Ramos (cell line): Measurements from ENCODE around the gene ERVH48-1.

Experiments
- in situ Hi-C: fragments of 300-500 bp; cut with MboI; formaldehyde crosslinking; loops from one replicate; pipeline ENCODE4 v1.14.3; 2022; ENCODE audit warnings: low sequenced_read_pairs; ENCODE audit not compliant: unreplicated experiment

The ERVH48-1 gene

DNA sequence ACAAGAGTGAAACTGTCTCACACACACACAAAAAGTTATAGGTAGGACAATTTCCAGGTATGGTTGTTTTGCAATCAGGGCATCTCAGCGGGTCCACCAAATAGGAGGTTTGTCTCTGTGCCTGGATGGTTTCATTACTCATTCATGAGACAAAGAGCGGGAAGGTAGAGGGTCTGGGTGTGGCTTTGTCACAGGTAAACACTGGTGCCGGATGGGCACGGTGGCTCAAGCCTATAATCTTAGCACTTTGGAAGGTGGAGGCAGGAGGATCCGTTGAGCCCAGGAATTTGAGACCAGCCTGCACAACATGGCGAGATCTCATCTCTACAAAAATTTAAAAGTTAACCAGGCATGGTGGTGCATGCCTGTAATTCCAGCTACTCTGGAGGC is 16.3 kb upstream of the ERVH48-1 start:
- in situ Hi-C loops, result loop anchor here (25.0 kb wide), 1 partner anchor 96 kb away; no protein-coding TSS in a partner anchor

DNA sequence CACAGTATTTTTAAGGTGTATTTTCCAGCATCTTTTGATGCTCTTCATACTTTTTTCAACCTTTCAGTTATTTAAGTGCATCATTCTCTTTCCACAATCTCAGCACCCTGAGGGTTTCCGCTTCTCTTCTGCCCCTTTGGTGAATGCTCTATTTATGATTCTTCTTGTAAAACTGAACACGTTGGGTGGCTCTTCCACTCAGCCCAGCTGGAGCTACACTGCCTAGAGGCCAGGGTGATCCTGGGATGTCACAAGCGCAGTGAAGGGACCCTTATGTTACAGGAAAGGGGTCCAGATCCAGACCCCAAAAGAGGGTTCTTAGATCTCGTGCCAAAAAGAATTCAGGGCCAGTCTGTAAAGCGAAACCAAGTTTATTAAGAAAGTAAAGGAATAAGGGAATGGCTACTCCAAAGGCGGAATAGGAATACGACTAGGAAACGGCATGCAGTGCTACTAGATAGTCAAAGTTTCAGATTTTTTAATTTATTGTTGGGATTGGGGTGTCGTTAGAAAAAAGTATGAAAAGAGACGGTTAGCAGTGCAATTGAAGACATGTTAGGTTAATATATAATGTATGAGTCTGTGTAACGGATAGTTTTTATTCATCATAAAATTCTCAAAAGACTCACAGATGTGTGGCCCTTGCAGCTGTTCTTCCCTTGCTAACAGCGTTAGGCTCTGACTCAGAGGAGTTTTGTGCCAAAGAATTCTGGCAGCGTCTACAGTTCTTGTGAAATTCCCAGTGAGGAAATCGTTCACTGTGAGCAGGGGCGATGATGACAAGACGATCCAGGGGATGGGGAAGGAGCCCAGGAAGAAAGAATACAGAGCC is 14.4 kb upstream of the ERVH48-1 start:
- in situ Hi-C loops, result loop anchor here (25.0 kb wide), 1 partner anchor 98 kb away; no protein-coding TSS in a partner anchor

DNA sequence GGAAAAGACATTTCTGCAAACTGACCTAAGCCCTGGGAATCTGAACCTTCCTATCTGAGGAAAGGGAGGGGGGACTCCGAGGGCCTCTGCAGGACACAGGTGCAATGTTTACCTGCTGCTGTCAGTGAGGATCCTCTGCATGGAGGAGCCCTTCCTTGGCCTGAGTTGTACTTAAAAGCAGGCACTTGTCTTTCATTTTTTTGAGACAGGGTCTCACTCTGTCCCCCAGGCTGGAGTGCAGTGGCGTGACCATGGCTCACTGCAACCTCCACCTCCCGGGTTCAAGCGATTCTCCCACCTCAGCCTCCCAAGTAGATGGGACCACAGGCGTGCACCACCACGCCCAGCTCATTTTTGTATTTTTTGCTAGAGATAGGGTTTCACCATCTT is 13.2 kb upstream of the ERVH48-1 start:
- in situ Hi-C loops, result loop anchor here (25.0 kb wide), 1 partner anchor 99 kb away; no protein-coding TSS in a partner anchor

DNA sequence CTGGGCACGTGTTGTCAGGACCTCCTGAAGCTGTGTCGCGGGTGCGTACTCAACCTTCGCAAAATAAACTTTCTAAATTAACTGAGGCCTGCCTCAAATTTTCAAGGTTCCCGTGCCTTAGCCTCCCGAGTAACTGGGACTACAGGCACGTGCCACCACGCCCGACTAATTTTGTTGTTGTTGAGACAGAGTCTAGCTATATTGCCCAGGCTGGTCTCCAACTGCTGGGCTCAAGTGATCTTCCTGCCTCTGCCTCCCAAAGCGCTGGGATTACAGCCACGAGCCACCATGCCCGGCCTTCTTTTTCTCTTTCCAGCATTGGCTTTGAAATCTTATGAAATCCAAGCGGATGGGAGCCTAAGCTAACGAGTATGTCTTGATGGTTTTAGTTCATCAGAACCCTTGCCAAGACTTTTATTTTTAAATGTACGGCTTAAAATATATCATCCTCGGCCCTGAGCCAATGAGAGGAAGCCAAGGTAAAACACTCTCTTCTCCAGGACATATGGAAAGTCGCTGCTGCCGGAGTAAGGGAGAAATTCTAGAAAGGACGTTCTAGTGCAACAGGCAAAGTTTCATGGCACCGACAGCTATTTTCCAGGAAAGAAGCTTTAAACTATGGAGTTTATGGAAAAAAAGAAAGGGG is 12.7 kb upstream of the ERVH48-1 start:
- in situ Hi-C loops, result loop anchor here (25.0 kb wide), 1 partner anchor 99 kb away; no protein-coding TSS in a partner anchor

DNA sequence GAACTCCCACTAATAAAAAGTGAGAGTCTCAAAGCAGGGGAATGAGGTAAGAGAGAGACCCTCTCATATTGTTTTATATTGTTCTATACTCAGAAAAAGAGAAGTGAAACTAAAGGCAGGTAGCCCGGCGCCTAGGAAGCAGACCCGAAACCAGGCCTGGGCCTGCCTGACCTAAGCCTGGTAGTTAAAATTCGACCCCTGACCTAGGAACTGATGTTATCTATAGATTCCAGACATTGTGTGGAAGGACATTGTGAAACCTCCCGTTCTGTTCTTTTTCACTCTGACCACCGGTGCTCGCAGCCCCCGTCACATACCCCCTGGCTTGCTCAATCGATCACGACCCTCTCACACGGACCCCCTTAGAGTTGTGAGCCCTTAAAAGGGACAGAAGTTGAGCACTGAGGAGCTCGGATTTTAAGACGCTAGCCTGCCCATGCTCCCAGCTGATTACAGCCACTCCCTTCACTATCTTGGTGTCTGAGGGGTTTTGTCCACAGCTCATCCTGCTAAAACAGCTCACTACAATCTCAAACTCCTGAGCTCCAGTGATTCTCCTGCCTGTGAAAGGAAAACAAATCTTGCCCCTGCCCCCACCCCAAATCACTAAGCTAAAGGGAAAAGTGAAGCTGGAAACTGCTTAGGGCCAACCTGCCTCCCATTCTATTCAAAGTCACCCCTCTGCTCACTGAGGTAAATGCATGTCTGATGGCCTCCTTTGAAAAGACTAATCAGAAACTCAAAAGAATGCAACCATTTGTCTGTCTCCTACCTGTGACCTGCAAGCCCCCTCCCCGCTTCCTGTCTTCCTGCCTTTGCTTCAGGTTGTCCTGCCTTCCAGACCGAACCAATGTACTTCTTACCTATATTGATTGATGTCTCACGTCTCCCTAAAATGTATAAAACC is 11.9 kb upstream of the ERVH48-1 start:
- in situ Hi-C loops, result loop anchor here (25.0 kb wide), 1 partner anchor 100 kb away; no protein-coding TSS in a partner anchor

DNA sequence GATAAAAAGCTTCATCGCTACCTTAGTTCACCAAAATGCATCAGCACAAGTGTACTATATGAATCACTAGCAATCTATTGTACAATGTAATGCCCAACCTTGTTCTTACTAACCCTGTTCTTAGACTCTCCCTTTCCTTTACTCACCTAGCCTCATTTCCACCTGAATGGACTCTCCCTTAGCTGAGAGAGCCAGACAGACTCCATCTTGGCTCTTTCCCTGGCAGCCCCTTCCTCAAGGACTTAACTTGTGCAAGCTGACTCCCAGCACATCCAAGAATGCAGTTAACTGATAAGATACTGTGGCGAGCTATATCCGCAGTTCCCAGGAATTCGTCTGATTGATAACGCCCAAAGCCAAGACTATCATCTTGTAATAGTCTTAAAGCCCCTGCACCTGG is 10.9 kb upstream of the ERVH48-1 start:
- in situ Hi-C loops, result loop anchor here (25.0 kb wide), 1 partner anchor 101 kb away; no protein-coding TSS in a partner anchor

DNA sequence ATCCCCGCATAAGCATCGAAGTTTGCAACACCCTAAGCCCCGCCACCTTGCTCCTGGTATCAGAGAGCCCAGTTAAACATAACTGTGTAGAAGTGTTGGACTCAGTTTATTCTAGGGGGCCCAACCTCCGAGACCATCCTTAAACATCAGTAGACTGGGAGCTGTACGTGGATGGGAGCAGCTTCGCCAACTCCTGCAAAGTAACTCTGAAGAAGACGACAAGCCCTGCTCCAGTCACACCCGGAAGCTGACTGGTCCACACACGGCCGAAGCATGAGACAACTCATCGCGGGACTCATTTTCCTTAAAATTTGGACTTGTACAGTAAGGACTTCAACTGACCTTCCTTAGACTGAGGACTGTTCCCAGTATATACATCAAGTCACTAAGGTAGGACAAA is 8.5 kb upstream of the ERVH48-1 start:
- in situ Hi-C loops, result loop anchor here (5.0 to 25.0 kb wide), 2 partner anchors 33 to 103 kb away; no protein-coding TSS in a partner anchor

DNA sequence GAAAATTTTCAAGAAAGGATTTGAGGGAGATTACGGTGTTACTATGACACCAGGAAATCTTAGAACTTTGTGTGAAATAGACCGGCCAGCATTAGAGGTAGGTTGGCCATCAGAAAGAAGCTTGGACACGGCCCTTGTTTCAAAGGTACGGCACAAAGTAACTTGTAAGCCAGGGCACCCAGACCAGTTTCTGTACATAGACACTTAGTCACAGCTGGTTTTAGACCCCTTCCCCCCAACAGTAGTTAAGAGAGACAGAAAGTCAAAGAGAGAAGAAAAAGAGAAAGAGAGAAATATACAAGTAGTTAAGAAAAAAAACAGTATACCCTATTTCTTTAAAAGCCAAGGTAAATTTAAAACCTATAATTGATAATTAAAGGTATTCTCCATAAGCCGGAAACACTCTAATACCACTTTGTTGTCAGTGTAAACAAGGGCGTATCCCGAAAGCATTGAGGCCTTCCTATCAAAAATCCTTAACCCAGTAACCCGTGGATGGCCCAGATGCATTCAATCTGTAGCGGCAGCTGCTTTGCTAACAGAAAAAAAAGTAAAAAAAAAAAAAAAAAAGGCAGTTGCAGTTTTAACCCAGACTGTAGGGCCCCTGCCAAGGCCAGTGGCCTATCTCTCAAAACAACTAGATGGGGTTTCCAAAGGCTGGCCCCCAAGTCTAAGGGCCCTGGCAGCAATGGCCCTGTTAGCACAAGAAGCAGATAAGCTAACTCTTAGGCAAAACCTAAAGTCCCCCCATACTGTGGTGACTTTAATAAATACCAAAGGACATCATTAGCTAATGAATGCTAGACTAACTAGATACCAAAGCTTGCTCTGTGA is 7.9 kb upstream of the ERVH48-1 start:
- in situ Hi-C loops, result loop anchor here (5.0 to 25.0 kb wide), 2 partner anchors 34 to 104 kb away; no protein-coding TSS in a partner anchor

DNA sequence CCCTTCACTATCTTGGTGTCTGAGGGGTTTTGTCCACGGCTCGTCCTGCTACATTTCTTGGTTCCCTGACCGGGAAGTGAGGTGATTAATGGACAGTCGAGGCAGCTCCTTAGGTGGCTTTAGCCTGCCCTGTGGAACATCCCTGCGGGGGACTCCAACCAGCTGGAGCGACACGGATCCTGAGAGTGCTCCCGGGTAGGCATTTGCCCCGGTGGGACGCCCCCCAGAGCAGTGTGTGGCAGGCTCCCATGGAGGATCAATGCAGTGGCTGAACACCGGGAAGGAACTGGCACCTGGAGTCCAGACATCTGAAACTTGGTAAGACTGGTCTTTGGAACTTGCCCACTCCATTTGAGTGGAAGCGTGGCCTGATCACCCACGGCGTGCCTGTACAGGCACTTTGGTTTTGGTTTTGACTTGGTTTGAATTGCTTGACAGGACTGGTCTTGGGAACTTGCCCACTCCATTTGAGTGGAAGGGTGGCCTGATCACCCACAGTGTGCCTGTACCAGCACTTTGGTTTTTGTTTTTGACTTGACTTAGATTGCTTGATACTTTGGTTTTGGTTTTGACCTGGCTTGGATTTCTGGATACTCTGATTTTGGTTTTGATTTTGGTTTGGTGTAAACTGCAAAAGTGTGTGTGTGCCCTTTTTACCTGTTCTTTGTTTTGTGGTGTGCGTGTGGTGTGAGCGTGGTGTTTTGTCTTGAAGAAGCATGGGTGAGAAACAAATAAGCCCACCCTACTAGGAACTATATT is 7.1 kb upstream of the ERVH48-1 start:
- in situ Hi-C loops, result loop anchor here (5.0 to 25.0 kb wide), 2 partner anchors 35 to 105 kb away; no protein-coding TSS in a partner anchor

DNA sequence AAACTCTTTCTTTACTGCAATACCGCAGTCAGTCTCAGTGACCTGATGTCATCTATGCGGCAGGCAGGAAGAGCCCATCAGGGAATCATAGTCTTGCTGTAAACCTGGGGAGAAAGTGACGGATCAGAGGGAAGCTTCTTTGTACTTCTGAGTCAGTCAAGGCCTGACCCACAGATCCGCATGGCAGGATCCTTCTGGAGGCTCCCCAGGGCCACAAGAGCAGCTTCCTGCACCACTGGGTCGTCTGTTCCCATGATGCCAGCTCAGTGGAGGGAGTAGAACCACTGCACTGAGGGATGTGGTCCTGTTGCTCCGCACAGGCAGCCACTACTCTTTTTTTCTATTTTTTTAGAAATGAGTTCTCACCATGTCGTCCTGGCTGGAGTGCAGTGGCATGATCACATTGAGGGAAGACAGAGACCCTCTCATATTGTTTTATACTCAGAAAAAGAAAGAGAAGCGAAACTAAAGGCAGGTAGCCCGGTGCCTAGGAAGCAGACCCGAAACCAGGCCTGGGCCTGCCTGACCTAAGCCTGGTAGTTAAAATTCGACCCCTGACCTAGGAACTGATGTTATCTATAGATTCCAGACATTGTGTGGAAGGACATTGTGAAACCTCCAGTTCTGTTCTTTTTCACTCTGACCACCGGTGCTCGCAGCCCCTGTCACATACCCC is 6.3 kb upstream of the ERVH48-1 start:
- in situ Hi-C loops, result loop anchor here (5.0 to 25.0 kb wide), 2 partner anchors 36 to 106 kb away; no protein-coding TSS in a partner anchor

DNA sequence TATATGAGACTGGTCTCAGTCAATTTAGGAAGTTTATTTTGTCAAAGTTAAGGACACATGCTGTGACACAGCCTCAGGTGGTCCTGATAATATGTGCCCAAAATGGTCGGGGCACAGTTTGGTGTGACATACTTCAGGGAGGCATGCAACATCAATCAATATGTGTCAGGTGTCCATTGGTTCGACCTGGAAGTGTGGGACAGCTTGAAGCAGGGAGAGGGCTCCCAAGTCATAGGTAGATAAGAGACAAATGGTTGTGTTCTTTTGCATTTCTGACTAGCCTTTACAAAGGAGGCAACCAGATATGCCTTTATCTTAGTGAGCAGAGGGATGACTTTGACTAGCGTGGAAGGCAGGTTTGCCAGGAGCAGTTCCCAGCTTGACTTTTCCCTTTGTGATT is 4.5 kb upstream of the ERVH48-1 start:
- in situ Hi-C loops, result loop anchor here (5.0 to 25.0 kb wide), 2 partner anchors 37 to 107 kb away; no protein-coding TSS in a partner anchor

DNA sequence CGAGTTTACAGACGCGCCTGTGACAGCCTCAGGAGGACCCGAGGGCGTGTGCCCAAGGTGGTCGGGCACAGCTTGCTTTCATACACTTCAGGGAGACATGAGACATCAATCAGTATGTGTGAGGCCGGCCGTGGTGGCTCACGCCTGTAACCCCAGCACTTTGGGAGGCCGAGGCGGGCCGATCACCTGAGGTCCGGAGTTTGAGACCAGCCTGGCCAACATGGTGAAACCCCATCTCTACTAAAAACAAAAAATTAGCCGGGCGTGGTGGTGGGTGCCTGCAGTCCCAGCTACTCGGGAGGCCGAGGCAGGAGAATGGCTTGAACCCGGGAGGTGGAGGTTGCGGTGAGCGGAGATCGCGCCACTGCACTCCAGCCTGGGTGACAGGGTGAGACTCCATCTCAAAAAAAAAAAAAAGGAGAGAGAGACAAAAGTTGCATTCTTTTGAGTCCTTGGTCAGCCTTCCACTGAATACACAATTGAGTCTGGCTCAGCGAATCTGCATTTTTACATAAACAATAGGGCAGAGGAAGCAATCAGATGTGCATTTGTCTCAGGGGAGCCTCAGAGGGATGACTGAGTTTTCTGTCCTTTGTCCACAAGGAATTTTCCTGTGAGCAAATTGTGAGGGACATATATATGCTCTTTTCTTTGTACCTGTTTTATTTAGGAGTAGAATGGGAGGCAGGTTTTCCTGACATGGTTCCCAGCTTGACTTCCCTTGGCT is 2.2 kb upstream of the ERVH48-1 start:
- in situ Hi-C loops, result loop anchor here (25.0 kb wide), 1 partner anchor 110 kb away; no protein-coding TSS in a partner anchor

DNA sequence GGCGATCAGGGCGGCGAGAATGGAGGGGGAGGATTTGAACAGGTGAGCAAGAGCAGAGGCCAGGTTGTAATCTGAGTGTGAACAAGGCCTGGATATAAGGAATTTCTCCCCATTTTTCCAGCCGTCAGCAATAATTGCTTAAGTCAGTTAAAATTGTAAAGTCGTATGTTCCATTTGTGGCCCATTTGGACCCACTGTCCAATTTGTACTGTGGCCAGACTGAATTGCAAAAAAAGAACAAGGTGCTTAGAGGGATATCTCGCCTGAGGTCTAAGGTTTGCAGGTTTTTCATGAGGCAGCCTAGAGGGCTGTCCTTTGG is 1.0 kb downstream of the ERVH48-1 start:
- in situ Hi-C loops, result no loop called here

DNA sequence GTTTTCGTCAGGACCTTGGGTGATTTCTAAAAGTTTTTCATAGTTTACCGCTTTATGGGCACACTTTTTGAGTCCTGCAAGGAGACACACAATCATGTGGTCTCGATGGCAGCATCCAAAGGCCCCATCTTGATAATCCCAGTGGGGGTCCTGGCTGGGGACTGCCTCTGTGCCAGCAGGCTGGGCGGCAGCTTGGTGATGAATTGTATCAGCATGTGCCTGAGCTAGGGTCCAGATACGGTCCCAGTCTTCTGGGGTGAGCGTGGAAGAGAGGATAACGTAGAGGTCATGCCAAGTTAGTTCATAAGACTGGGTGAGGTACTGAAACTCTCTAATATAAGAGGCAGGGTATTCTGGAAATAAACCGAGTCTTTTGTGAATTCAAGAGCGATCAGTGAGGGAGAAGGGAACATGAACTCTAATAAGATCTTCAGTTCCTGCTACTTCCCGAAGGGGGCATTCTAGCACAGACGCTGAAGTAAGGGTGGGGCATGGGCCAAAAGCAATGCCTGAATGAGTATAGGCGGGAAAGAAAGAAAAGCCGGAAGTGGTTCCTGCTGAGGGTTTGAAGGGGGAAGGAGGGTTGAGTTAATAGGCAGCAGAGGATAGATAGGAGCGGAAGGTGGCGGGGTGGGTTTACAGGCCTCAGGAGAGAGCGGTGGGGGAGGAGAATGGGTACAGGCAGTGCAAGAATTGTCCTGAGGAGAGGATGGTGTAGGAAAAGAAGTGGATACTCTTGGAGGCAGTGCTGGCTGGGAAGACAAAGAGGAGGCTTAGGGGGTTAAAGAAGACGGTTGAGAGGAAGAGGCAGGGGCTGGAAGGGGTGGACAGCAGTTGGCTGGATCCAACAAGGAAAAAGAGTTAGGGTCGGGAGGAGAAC is 1.6 kb downstream of the ERVH48-1 start:
- in situ Hi-C loops, result no loop called here

DNA sequence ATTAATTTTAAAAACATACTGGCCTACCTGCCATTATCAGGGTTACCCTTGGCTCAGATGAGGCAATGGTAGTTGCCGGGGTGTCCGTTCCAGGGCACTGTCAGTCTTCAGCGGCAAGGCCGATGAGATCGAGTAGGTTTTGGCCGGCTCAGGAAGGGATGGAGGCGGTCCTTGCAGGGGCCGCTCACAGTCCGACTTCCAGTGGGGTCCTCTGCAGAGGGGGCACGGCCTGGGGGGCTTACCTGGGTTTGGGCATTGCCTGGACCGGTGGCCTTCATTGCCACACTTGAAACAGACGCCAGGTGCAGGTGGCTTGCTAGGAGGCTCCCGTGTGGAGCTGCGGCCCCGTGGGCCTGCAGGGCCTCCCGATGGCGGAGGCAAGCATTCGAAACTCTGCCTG is 2.5 kb downstream of the ERVH48-1 start:
- in situ Hi-C loops, result no loop called here

DNA sequence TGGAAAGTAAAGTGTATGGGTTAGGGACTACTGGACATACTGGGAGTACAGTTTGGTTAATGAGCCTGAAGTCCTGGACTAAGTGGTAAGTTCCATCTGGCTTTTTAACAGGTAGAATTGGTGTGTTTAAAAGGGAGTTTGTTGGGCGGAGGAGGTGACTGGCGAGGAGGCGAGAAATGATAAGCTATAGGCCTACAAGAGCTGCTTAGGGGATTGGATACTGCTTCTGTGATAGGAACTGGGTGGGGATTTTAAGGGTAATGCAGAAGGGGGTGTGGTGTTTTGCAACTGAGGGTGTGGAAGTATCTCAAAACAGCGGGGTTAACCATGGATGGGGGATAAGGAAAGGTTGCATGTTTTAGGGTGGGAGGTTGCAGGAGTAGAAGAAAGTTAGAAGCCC is 3.5 kb downstream of the ERVH48-1 start:
- in situ Hi-C loops, result no loop called here
